ENCODE measurements around the gene PHC3.
A peak's percentile ranks its signal among the peaks of the same experiment; 100 is the strongest.
"Not testable (repeated sequence)": the region's sequence is repeated elsewhere in the genome, so short reads cannot be mapped to it uniquely, and the experiment has no call there.

Gene PHC3

DNA sequence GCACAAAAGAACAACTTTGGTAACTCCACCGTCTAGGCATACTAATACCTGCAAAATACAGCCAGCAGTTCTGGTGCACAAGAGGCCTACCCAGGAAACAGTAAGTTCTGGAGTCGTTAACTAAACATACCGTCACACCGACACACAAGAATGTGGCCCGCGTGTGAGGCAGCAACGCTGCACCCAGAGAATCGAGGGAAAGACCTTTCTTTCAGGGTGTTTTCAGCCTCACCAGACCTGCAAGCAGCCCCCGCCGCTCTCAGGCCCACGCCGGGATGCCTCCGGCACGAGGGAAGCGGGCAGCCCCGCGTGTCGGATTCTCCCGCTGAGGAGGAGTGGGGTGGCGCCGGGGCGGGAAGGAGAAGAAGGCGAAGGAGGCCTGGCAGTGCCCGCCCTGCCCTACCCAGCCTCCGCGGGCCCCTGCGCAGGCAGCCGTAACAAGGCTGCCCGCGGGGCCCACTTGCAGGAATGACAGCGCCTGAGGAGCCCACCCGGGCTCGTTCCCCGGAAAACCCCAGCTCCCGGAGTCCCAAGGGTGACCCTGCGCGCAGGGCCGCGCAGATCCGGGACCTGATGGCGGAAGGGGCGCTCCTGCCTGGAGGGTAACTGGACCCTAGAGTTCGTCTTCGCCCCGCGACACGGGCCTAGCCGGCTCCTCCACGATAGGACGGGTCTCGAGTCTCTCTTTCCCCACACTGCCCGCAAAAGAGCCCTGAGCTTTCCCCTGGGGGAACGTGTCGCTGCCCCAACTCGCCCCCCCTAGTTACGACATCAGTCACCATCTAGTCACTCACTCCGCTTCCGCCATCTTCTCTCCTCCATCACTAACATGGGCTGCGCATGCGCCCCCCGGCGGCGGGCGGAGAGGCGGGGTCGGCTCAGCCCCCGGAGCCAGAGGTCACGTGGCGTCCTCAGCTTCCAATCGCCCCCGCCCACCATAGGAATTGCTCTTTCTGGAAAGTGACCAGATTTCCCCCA lies at the start of gene PHC3:
TSS of gene PHC3 (minus strand) at position 826 of the 978 bp plus-strand sequence. CDS start at position 808, 18 bp downstream.
- FAIRE-seq, result peak; percentile 14
- DNase-seq (ENCODE audit: low spot score), result peak; percentile 87

GRCh38 chr3:170228093-170228766 lies 46.7 kb upstream of the PHC3 start:
- no peak for DNase-seq (ENCODE audit: low spot score)
- no peak for FAIRE-seq

DNA sequence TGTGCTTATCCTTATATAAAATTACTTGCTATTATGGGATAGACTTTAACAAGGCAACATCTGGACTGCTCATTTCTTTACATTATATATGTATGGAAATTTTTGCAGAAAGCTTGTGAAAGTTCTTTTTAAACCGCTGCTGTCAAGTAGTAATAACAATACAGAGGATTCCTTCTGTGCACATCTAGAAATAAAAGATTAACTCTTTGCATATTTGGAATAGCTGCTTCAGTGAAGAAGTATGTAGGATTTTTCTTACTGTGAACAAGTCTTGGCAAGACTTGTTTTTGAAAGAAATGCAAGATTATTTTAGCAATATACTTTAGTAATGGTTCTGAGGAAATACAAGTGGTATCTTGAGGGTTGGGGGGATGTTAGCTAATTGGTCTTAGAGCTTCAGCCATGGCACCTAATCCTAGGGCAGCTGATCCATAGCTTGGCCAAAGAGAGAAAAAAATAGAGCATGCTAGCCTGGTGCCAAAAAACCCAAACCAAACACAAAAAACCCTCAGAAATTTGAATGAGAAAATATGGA lies 45.0 kb upstream of the PHC3 start:
- DNase-seq (ENCODE audit: low spot score) (no peak), FAIRE-seq (peak; percentile 15)

DNA sequence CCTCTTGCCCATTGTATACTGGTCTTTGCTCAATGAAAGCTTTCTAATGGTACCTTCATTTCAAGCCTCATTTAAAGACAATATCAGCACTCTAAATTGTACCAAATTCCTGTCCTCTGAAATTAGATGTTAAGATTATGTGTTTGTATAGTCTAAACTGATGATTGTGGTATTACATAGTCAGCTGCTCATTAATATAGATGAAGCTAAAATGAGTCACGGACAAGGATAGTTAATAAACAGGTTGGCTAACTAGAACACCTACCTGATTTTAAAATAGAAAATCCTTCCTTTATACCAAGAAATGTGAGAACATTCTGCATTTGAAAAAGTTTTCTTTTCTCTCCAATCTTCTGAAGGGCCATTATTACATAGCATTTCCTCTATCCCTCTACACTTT lies 43.6 kb upstream of the PHC3 start:
- DNase-seq (ENCODE audit: low spot score) (no peak), FAIRE-seq (no peak)

- FAIRE-seq, result peak; percentile 38
- DNase-seq (ENCODE audit: low spot score), result no peak
Observed at GRCh38 chr3:170222647-170223541, 41.4 kb upstream of the PHC3 start.

DNA sequence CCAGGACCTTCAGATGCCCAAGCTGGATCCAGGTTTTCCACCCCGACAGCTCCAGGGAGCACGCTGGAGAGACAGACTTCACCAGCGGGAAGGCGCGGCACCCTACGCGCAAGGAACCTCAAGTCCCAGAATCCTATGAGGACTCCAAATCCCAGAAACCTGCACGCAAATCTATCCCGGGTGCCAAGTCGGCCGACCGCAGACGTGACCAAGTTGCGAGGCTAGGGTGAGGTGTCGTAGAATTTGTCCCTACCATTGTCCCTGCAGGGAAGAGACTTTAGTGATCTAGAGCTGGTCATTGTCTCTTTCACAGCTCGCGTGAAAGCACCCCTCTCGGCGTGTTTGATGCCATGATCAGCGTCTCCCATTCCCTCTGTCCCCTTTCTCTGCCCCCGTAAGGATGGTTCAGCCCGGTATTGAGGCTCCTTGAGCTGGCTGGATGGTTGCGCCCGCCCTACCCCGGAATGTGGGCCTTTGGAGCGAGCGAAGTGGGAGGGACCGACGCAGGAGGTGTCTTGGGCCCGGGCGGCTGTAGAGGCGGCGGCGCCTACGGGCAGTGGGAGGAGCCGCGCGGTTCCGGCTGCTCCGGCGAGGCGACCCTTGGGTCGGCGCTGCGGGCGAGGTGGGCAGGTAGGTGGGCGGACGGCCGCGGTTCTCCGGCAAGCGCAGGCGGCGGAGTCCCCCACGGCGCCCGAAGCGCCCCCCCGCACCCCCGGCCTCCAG lies 40.6 kb upstream of the PHC3 start, which contains the start of gene PRKCI:
TSS of gene PRKCI (plus strand) at position 501 of the 723 bp plus-strand sequence. CDS start 246 bp downstream, outside the sequence.
- FAIRE-seq (peak; percentile 68), DNase-seq (ENCODE audit: low spot score) (peak; percentile 91)

GRCh38 chr3:170220871-170221270 lies 39.3 kb upstream of the PHC3 start:
- DNase-seq (ENCODE audit: low spot score), result peak; percentile 60
- no peak for FAIRE-seq

GRCh38 chr3:170219850-170220249 lies 38.3 kb upstream of the PHC3 start:
- DNase-seq (ENCODE audit: low spot score), result no peak
- FAIRE-seq, result no peak

GRCh38 chr3:170211668-170212067 lies 30.1 kb upstream of the PHC3 start:
- DNase-seq (ENCODE audit: low spot score) (no peak), FAIRE-seq (no peak)

GRCh38 chr3:170207717-170208116 lies 26.2 kb upstream of the PHC3 start:
- DNase-seq (ENCODE audit: low spot score), result no peak
- FAIRE-seq, result no peak

DNA sequence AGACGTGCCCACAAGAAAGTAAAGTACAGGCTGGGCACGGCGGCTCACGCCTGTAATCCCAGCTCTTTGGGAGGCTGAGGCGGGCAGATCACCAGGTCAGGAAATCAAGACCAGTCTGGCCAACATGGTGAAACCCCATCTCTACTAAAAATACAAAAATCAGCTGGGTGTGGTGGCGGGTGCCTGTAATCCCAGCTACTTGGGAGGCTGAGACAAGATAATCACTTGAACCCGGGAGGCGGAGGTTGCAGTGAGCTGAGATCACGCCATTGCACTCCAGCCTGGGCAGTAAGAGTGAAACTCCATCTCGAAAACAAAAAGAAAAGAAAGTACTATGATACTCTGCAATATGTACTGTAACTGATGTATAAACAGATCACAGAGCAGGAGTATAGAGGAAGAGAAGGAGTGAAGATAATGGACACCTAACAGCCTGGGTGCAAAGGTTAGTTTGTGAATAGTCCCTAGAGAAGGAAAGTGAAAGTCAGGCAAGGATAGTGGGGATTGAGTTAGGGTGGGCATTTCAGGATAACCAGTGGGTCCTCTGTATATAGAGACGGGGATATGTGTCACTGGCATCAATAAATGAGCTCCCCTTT lies 24.7 kb upstream of the PHC3 start:
- not testable (repeated sequence) for DNase-seq (ENCODE audit: low spot score); FAIRE-seq

GRCh38 chr3:170205302-170205701 lies 23.8 kb upstream of the PHC3 start:
- DNase-seq (ENCODE audit: low spot score) (no peak), FAIRE-seq (no peak)

DNA sequence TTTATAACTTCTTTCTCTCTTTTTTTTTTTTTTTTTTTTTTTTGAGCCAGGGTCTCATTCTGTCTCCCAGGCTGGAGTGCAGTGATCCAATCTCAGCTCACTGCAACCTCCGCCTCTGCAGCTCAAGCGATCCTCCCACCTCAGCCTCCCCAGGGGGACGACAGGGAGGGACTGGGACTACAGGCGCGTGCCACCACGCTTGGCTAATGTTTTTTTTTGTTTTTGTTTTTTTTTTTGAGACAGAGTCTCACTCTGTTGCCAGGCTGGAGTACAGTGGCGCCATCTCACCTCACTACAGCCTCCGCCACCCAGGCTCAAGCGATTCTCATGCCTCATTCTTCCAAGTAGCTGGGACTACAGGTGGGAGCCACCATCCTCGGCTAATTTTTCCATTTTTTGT lies 23.0 kb upstream of the PHC3 start:
- DNase-seq (ENCODE audit: low spot score) (no peak), FAIRE-seq (no peak)

- FAIRE-seq (no peak), DNase-seq (ENCODE audit: low spot score) (no peak)
Observed at GRCh38 chr3:170204023-170204472, 22.5 kb upstream of the PHC3 start.

DNA sequence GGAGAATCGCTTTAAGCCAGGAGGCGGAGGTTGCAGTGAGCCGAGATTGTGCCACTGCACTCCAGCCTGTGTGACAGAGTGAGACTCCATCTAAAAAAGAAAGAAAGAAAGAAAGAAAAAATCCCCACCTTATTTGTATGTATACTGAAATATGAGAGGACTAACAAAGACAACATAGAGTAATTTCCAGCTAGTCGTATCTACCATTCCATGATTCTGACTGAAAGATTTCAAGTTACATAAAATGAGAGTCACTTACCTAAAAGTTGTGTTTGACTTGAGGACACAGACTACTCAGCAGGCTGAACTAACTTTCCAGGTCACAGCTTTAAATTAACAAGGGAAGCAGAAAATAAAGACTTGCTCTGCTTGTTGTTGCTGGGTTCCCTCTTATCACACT lies 21.9 kb upstream of the PHC3 start:
- no peak for FAIRE-seq
- DNase-seq (ENCODE audit: low spot score), result no peak

GRCh38 chr3:170201527-170201926 lies 20.0 kb upstream of the PHC3 start:
- DNase-seq (ENCODE audit: low spot score) (no peak), FAIRE-seq (no peak)

DNA sequence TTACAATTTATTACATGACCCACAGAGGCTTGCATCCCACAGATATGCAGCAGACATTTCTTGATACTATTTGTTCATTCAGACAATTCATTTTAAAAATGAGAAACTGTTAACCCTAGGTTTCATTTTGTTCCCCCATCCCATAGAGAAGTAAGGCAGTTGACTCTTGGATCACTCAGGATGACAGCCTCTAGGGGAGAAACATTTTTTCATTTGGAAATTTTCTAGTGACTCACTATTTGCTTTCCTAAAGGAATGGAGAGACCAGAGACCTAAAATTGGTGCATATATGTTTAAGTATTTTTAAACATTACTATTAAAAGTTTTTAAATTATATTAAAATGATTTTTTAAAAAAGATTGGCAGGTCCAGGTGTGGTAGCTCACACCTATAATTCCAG lies 19.5 kb upstream of the PHC3 start:
- no peak for FAIRE-seq
- no peak for DNase-seq (ENCODE audit: low spot score)

- DNase-seq (ENCODE audit: low spot score) (no peak), FAIRE-seq (no peak)
Observed at GRCh38 chr3:170196833-170197232, 15.3 kb upstream of the PHC3 start.

- DNase-seq (ENCODE audit: low spot score); FAIRE-seq: not testable (repeated sequence)
Observed at GRCh38 chr3:170195759-170196158, 14.2 kb upstream of the PHC3 start.
